HUES6 (cell line): ENCODE data around the gene LHFPL5.

Experiments used
- H3K27ac ChIP-seq: 2 replicates; pipeline ENCODE4 v1.7.0; 2013; ENCODE audit warnings: low read depth, mild to moderate bottlenecking, low read length, inconsistent platforms
- H3K27me3 ChIP-seq: 2 replicates; pipeline ENCODE4 v1.6.1; 2013; ENCODE audit warnings: low read length; ENCODE audit not compliant: control insufficient read depth, insufficient read depth
- H3K36me3 ChIP-seq: 2 replicates; pipeline ENCODE4 v1.6.1; 2013; ENCODE audit warnings: low read length; ENCODE audit not compliant: control insufficient read depth, insufficient read depth
- H3K4me1 ChIP-seq: 2 replicates; pipeline ENCODE4 v1.6.1; 2013; ENCODE audit warnings: low read length; ENCODE audit not compliant: control insufficient read depth, insufficient read depth
- H3K4me3 ChIP-seq: 2 replicates; pipeline ENCODE4 v1.5.1; 2013; ENCODE audit warnings: low read depth, low read length
- H3K9ac ChIP-seq: one replicate; pipeline ENCODE4 v1.6.1; 2013; ENCODE audit warnings: mild to moderate bottlenecking, low read length
- H3K9me3 ChIP-seq: 2 replicates; pipeline ENCODE4 v1.6.1; 2013; ENCODE audit warnings: low read depth, low read length; ENCODE audit not compliant: control insufficient read depth, insufficient read depth

The LHFPL5 gene

DNA sequence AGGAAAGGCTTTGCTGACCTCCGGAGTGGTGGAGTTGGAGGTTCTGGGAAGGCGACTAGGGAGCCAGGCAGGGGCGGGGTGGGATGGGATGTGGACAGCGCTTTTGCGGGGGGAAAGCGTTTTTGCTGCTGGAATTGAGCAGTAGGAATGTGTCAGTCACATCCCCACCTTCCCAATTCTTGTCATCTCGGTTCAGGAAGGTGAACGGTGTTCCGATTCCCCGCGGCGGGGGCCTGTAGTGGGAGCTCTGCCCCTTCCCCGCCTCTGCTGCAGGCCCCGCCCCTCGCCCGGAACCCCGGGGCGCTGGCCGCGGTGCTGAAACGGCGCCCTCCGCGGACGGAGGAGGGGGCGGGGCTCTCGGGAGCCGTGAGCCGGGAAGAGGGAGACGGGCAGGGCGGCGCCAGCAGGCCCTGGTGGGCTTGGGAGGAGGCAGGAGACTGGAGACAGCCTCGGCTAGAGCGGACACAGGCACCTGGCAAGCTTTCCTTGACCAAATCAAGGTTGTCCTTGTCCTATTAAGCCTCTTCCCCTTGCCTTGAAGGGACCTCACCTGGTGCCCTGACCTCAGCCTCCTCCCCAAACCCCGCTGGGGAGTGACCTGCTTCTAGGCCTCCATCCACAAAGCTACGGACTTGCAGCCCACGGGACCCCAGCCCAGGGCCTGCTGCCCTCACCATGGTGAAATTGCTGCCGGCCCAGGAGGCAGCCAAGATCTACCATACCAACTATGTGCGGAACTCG lies at the start of gene LHFPL5:
Gene LHFPL5 (plus strand): TSS at position 357 of the 741 bp plus-strand sequence. CDS start 319 bp downstream, at position 676.
- no peak within 1 kb of the TSS for H3K27ac ChIP-seq
- H3K4me1 ChIP-seq = 0 out of 2 replicates have a peak, but pooled peaks cover 4% of the 10 kb centered on the region
- H3K27me3 ChIP-seq = peaks cover 11% of the 10 kb centered on the region; the same call in 1 of the 2 replicates
- no peaks in the 10 kb centered on the region for H3K9me3 ChIP-seq
- no peak within 1 kb of the TSS for H3K9ac ChIP-seq
- H3K36me3 ChIP-seq = no peaks in the 10 kb centered on the region
- peak within 1 kb of the TSS; percentile 66 for H3K4me3 ChIP-seq

DNA sequence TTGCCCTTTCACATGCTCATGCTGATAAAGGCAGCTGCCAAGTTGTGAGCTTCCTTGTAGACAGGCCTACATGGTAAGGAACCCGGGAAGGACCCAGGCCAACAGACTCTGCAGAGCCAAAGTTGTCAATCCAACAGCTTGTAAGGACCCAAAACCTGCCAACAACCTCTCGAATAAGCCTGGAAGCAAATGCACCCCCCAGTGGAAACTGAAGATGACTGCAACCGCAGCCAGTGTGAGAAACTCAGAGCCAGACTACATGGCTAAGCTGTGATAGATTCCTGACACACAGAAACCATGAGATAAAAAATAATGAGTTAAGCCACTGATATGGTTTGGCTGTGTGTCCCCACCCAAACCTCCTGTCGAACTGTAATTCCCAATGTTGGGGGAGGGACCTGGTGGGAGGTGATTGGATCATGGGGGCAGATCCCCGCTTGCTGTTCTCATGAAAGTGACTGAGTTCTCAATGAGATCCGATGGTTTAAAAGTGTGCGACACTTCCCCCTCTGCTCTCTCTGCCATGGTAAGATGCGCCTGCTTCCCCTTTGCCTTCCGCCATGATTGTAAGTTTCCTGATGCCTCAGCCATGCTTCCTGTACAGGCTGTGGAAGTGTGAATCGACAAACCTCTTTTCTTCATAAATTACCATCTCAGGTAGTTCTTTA lies 47.6 kb upstream of the LHFPL5 start:
- Histone ChIP-seq H3K36me3 (no peaks in the 10 kb centered on the region), H3K4me3 (no peak overlapping the region), H3K27me3 (no peaks in the 10 kb centered on the region), H3K4me1 (peaks cover 21% of the 10 kb centered on the region), H3K27ac (no peak overlapping the region), H3K9me3 (no peaks in the 10 kb centered on the region), H3K9ac (no peak overlapping the region)

DNA sequence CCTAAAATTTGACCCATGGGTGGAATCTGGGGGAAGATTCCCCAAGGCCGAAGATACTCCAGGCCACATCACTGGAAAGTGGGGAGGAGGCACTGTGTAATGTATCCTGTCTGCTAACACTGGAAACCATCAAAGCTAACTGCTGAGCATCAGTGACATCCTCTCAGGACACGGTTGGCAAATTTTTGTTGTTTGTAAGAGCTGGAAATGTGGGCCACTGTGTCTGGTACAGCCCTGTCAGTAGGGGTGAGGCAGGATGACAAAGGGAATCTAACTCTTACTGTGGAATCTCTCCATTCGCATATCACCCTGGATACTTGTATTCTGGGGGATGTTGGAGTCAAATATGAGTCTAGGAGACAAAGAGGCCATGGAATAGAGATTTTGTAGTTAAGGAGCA lies 45.7 kb upstream of the LHFPL5 start:
- Histone ChIP-seq H3K4me1 (peaks cover 19% of the 10 kb centered on the region), H3K36me3 (no peaks in the 10 kb centered on the region), H3K4me3 (no peak overlapping the region), H3K27ac (no peak overlapping the region), H3K9ac (no peak overlapping the region), H3K27me3 (peaks cover 3% of the 10 kb centered on the region; the same call in 1 of the 2 replicates), H3K9me3 (no peaks in the 10 kb centered on the region)

DNA sequence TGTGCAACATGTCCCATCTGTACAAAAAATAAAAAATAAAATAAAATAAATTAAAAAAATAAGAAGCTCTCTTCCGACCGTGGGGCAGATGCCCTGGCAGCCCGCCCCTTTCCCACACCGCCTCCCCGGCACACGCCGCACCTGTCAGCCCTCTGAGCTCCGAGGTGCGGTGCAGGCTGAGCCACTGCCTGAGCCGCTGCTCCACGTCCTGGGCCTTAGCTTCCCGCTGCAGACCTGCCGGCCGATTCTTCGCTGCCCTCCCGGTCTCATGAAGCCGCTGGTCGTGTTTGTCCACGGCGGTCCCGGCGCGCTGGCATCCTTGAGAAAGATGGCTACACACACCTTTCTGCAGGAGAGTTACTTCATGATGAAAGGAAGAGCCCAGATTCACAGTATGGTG lies 39.4 kb upstream of the LHFPL5 start:
- H3K4me1 ChIP-seq = no peaks in the 10 kb centered on the region; the same call in 1 of the 2 replicates
- H3K36me3 ChIP-seq = no peaks in the 10 kb centered on the region
- H3K9ac ChIP-seq = no peak overlapping the region
- peaks cover 3% of the 10 kb centered on the region; the same call in 1 of the 2 replicates for H3K27me3 ChIP-seq
- no peaks in the 10 kb centered on the region for H3K9me3 ChIP-seq
- no peak overlapping the region for H3K4me3 ChIP-seq
- no peak overlapping the region for H3K27ac ChIP-seq

DNA sequence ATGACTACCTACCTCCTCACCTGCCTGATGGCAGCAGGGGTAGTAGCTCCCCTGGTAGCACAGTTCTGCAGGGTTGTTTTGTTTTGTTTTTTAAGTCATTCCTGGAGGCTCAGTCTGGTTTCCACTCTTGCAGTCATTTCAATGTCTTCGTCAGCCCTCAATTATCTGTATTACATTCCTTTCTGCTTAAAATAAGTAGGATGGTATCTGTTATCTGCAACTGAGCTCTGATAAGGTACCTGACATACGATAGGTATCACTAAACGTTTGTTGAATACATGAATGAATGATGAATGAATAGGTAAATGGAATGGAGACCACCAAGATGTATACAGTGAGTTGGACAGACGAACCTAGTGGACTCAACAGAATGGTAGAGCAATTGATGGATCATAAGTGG lies 35.9 kb upstream of the LHFPL5 start:
- Histone ChIP-seq H3K9ac (no peak overlapping the region), H3K4me3 (no peak overlapping the region), H3K36me3 (no peaks in the 10 kb centered on the region), H3K27ac (no peak overlapping the region), H3K4me1 (peaks cover 8% of the 10 kb centered on the region; the same call in 1 of the 2 replicates), H3K9me3 (no peaks in the 10 kb centered on the region), H3K27me3 (no peaks in the 10 kb centered on the region; the same call in 1 of the 2 replicates)

DNA sequence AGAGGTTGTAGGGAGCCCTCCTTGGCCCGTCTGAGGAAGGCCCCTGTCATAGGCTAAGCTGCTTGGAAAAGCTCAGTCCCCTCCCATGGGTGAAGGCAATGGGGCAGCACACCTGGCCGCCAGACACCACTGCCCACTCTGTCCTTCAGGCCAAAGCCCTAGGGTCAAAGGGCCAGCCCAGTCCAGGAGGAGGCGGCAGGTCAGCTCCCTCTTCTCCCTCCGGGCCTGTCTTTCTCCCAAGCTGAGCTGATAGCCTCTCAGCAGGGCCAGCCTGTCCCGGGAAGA lies 33.9 kb upstream of the LHFPL5 start:
- Histone ChIP-seq H3K27me3 (no peaks in the 10 kb centered on the region), H3K4me3 (no peak overlapping the region), H3K36me3 (no peaks in the 10 kb centered on the region), H3K27ac (no peak overlapping the region), H3K9me3 (no peaks in the 10 kb centered on the region), H3K4me1 (peaks cover 8% of the 10 kb centered on the region; the same call in 1 of the 2 replicates), H3K9ac (no peak overlapping the region)

DNA sequence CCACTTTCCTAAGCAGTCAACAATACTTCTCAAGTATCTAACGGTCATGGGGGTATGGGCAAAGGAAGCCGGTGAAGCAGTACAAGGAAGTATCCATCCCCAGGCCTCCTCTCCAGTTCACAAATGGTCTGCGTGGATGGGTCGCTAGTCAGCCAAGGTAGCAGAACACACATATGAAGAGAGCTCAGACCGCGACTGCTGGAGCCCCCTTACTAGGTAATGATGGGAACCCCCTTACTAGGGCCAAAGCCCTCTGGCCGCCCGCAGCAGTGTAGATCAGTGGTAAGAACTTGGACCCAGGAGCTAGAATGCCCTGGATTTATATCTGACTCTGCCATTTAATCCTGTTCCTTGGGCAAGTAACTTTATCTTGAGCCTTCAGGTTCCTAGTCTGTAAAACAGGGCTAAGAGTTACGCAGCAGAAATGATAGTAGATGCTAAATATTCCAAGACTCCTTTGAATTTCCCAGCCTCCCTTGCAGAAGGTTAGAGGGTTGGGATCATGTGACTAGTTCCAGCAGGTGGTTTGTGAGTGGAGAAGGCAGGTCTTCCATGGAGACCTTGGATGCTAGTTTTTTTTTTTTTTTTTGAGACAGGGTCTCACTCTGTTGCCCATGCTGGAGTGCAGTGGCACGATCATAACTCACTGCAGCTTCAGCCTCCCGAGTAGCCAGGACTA lies 30.9 kb upstream of the LHFPL5 start:
- H3K4me3 ChIP-seq = no peak overlapping the region
- H3K4me1 ChIP-seq = peaks cover 10% of the 10 kb centered on the region; the same call in 1 of the 2 replicates
- H3K27ac ChIP-seq = no peak overlapping the region
- H3K9me3 ChIP-seq = no peaks in the 10 kb centered on the region
- no peaks in the 10 kb centered on the region for H3K36me3 ChIP-seq
- H3K9ac ChIP-seq = no peak overlapping the region
- H3K27me3 ChIP-seq = peaks cover 2% of the 10 kb centered on the region; the same call in 1 of the 2 replicates

DNA sequence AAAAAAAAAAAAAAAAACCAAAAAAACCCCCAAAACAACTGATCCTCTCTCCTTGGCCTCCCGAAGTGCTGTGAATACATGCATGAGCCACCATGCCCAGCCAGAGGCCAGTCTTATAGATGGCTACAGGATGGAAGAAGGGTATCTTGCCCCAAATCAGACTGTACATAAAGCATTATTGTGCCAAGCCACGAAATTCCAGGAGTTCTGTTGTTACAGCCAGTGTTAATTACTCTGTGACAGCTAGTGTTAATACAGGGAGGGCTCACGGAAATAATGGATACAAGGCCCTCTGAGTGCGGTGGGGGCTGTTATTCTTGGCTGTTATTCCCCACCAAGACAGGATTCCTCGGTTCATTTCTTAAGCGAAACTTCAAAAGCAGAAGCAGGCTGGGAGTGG lies 30.1 kb upstream of the LHFPL5 start:
- H3K9ac ChIP-seq = no peak overlapping the region
- no peaks in the 10 kb centered on the region for H3K9me3 ChIP-seq
- H3K4me1 ChIP-seq = peaks cover 10% of the 10 kb centered on the region; the same call in 1 of the 2 replicates
- no peaks in the 10 kb centered on the region for H3K36me3 ChIP-seq
- H3K27me3 ChIP-seq = peaks cover 2% of the 10 kb centered on the region; the same call in 1 of the 2 replicates
- H3K4me3 ChIP-seq = no peak overlapping the region
- H3K27ac ChIP-seq = no peak overlapping the region

DNA sequence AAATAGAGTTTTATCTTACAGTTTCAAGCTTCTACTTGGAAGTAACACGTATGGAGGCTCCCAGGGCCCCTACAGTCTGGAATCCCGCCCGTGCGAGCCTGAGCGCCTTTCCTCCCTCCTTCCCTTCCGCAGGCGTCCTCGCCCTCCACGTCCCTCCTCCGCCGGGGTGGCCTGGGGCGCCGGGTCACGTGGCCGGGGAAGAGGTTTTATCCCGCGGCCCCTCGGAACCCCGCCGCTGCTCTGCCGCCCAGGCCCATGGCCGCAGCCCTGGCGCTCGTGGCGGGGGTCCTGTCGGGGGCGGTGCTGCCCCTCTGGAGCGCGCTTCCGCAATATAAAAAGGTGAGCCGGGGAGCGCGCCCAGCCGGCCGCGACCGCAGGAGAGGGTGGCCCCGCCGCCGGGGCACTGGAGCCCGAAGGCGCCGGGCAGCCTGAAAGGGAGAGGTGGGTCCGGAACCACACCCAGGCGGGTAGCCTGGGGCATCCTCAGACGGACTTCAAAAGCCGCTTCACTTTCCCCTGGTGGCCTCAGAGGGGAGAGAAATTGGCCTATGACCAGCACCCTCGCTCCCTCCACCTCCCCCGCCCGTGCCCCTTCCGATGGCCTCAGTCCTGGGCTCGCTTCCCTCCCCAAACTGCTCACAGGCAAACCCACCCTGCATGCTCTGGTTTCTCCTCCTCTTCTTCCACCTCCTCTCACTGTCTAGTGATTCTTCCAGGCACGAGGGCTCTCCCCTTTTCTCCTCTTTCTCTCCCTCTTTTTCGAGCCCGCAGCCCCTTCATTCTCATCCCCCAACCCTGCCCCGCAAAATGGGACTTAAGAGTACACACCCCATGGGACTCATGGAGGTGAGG lies 28.6 kb upstream of the LHFPL5 start, which contains the start of gene CLPSL2:
Gene CLPSL2 (plus strand): TSS at position 235 of the 852 bp plus-strand sequence. CDS start 21 bp downstream, at position 256.
- Histone ChIP-seq H3K4me1 (peaks cover 4% of the 10 kb centered on the region; the same call in 1 of the 2 replicates), H3K27me3 (peaks cover 2% of the 10 kb centered on the region; the same call in 1 of the 2 replicates), H3K9ac (peak within 1 kb of the TSS; percentile 36), H3K27ac (no peak within 1 kb of the TSS; the same call in 1 of the 2 replicates), H3K4me3 (peak within 1 kb of the TSS; percentile 67), H3K36me3 (no peaks in the 10 kb centered on the region), H3K9me3 (no peaks in the 10 kb centered on the region)

DNA sequence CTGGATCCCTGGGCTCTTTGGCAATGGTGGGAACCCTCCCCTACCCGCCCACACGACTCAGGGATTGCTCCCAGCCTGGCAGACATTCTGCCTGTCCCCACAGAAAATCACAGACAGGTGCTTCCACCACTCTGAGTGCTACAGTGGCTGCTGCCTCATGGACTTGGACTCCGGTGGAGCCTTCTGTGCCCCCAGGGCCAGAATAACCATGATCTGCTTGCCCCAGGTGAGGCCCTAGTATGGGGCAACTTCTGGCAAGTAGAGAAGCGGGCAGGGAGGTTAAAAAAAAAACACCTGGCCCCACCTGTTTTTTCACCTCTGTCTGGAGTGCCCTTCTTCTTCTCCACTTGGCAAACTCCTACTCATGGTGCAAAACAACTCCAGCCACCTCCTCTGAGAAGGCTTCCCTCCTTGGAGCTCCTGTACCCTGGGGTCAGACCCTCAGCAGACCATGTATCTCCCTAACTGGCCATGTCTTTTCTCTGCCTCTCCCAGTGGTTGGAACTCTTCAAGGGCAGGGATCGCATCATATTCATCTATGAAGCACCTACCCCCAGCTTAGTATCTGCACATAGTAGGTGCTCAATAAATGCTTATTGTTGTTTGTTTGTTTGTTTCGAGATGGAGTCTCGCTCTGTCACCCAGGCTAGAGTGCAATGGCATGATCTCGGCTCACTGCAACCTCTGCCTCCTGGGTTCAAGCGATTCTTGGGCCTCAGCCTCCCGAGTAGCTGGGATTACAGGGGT lies 27.6 kb upstream of the LHFPL5 start:
- H3K9ac ChIP-seq = no peak overlapping the region
- H3K27ac ChIP-seq = no peak overlapping the region
- H3K27me3 ChIP-seq = peaks cover 2% of the 10 kb centered on the region; the same call in 1 of the 2 replicates
- H3K9me3 ChIP-seq = no peaks in the 10 kb centered on the region
- no peaks in the 10 kb centered on the region for H3K36me3 ChIP-seq
- no peak overlapping the region for H3K4me3 ChIP-seq
- H3K4me1 ChIP-seq = peaks cover 2% of the 10 kb centered on the region; the same call in 1 of the 2 replicates
